ENCODE measurements around the gene PLCL2.

- no peak for TF ChIP-seq CTCF (IDR thresholded peaks at IDR 0.05)
- TF ChIP-seq EZH2 (IDR thresholded peaks at IDR 0.05; ENCODE audit: borderline replicate concordance, insufficient read depth, low read depth, low read length, poor library complexity, severe bottlenecking) = no peak
Measured at GRCh38 chr3:16994854-16995525, 110.2 kb downstream of the PLCL2 start.

Data from B cell (primary cell).